VCaP (cell line): ENCODE results near the gene MRPS24.
A peak's percentile ranks its signal among the peaks of the same experiment; 100 is the strongest.

ENCODE experiments used
- H3K27ac ChIP-seq: fragments of 450-650 bp; 2 replicates; pipeline ENCODE4 v1.5.1; 2017
- TF ChIP-seq, protein P1 (sequence below): fragments of 450-650 bp; conservative IDR thresholded peaks from 2 replicates; pipeline ENCODE4 v1.5.1; 2017; ENCODE audit warnings: mild to moderate bottlenecking, moderate library complexity

MRPS24 gene

GRCh38 chr7:43869006-43869866 is at the start of gene MRPS24:
MRPS24 (minus strand) TSS chr7:43869517; CDS start chr7:43869495, 22 bp downstream.
- TF ChIP-seq, protein P1, sequence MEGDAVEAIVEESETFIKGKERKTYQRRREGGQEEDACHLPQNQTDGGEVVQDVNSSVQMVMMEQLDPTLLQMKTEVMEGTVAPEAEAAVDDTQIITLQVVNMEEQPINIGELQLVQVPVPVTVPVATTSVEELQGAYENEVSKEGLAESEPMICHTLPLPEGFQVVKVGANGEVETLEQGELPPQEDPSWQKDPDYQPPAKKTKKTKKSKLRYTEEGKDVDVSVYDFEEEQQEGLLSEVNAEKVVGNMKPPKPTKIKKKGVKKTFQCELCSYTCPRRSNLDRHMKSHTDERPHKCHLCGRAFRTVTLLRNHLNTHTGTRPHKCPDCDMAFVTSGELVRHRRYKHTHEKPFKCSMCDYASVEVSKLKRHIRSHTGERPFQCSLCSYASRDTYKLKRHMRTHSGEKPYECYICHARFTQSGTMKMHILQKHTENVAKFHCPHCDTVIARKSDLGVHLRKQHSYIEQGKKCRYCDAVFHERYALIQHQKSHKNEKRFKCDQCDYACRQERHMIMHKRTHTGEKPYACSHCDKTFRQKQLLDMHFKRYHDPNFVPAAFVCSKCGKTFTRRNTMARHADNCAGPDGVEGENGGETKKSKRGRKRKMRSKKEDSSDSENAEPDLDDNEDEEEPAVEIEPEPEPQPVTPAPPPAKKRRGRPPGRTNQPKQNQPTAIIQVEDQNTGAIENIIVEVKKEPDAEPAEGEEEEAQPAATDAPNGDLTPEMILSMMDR: no peak
- peak within 1 kb of the TSS; percentile 79 for H3K27ac ChIP-seq

DNA sequence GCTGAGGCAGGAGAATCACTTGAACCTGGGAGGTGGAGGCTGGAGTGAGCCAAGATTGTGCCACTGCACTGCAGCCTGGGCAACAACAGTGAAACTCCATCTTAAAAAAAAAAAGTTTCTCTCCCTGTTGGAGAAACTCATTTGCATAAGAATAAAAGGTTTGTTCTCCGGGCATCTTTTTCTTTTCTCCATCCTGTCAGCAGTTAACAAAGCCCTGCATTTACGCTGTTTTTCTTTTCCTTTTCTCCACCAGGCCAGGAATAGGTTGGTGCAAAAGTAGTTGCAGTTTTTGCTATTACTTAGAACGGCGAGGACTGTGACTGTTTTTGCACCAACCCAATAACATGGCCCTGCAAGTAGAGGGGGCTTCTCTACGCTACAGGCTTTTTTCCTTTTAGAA is 46.6 kb upstream of the MRPS24 start:
- no peak overlapping the region for H3K27ac ChIP-seq
- TF ChIP-seq, protein P1: no peak

DNA sequence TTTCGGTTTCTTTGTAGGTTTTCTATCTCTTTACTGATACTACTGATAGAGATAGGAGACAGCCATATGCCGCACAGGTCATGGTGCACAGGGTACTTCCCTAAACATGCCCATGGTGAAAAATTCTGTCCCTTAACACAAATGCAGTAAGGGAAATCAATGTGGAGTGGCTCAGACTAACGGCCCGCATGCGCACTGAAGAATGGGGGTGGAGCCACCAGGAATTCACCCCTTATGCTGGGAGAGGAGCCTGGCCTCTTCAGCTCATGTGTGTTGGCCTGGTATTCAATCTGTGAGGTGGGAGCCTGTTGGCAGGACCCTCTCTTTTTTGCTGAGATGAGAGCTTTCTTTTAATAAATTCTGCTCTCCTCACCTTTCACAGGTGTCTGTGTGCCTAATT is 45.5 kb upstream of the MRPS24 start:
- TF ChIP-seq, protein P1: no peak
- H3K27ac ChIP-seq: no peak overlapping the region

DNA sequence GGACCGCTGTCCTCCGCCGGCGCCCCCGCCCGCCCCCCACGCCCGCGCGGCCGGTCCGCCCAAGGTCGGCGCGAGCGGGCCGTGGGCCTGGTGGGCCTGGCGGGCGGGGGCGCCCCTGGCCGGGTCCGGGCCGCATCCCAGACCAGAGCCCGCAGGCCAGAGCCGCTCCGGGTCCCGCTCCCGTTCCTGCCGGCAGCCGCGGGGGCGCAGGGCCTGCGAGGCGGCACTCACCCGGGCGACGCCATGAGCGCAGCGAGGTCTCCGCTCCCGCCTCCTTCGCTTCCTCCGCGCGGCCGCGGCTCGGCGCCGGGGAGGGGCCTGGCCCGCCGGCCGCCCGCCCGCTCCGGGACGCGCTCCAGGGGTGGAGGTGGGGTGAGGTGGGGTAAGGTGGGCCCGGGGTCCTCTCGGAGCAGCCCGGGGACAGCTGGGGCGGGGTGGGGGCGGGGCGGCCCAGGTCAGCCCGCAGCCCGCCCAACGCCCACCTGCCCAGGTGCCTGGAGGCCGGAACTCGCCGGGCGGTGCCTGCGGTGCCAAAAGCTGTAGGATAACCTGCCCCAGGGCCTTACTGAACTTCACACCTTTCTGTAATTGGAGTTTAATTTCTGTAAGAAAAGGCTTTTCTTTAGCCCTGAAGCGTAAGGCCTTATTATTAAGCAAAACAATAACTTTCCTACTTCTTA is 37.2 kb upstream of the MRPS24 start, which contains the start of gene URGCP:
Gene URGCP (minus strand): TSS at position 266 of the 680 bp plus-strand sequence. CDS start 21 bp downstream, at position 245.
- TF ChIP-seq, protein P1: no peak
- peak within 1 kb of the TSS; percentile 96 for H3K27ac ChIP-seq

GRCh38 chr7:43905956-43906330 is 36.6 kb upstream of the MRPS24 start:
- TF ChIP-seq, protein P1: no peak
- peak overlapping the region; percentile 96 for H3K27ac ChIP-seq

DNA sequence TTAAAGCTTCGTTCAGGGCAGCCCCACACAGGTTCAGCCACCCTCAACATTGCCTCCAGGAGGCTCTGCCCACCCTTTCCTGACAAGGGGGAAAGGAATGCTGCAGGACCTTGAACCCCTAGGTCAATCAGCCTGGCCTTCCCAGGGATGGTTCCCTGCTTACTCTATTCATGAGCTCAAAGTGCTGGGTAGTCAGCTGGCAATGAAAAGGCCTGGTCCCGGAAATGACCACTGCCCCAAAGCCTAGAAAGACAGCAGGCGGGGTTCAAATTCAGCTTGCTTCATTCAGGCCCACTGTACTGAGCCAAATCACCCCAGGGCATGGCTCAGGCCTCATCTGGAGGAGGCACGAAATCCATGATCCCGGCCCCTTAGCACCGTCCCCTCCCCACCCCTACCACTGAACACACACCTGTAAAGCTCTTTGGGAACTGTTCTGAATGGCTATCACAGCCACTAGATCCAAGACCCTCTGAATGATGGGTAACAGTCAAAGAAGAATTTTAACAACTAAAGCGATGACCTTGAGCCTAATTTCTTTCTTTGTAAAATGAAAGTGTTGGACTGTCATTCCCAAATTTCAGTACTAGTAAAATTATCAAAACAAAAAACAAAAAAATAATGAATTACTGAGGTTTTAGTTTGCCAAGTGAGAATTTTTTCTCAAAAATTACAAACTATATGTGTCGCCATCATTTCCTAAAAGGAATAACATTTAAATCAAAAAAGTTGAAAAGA is 36.1 kb upstream of the MRPS24 start:
- peak overlapping the region; percentile 96 for H3K27ac ChIP-seq

More for the DNA sequence above, 36.1 kb upstream of the MRPS24 start:
- TF ChIP-seq, protein P1: no peak
